GM15510 (cell line): ENCODE results near the gene NEDD8.

ENCODE experiments used
- POLR2A ChIP-seq: IDR thresholded peaks from 3 replicates; pipeline ENCODE4 v1.6.1; 2011; ENCODE audit warnings: borderline replicate concordance; ENCODE audit not compliant: insufficient read length; ENCODE audit errors: extremely low read depth

NEDD8 gene

DNA sequence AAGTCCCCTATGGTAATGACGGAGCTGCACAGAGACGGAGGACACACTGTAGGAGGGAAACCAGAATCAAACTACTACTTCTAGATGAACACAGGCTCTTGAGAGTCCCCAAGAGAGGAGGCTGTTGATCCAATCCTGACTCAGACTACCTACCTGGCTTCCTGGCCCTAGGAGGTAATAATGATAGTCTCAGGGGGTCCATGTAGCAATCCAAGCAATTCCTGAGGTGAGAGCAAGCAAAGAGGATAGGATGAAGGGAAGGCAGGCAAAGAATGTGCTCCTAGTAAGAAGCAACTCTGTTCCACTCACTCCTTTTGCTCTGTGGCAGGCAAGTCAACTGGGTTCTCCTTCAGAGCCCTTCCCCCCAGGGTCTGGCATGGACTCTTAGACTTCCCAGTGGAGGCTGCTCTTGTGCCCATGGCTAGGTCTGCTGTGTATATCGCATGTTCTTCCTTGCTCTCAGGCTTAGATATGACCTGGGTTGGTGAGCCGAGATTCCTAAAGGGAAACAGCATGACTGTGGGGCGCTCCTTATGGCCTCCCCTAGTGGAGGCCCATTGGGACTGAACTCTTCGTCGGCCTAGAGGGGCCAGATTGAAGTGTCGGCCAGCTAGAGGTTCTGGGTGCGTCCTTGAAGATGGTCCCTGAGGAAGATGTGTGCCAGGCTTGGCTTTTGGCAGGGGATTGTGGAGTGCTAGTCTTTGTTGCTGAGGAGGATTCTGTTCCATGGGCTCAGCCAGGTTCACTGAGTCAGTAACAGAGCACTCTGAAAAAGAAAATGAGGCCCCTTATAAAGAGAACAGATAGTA, 8.1 kb upstream of the NEDD8 start:
- TF ChIP-seq POLR2A: no peak

GRCh38 chr14:24238527-24239037, 6.4 kb upstream of the NEDD8 start:
- no peak for TF ChIP-seq POLR2A

DNA sequence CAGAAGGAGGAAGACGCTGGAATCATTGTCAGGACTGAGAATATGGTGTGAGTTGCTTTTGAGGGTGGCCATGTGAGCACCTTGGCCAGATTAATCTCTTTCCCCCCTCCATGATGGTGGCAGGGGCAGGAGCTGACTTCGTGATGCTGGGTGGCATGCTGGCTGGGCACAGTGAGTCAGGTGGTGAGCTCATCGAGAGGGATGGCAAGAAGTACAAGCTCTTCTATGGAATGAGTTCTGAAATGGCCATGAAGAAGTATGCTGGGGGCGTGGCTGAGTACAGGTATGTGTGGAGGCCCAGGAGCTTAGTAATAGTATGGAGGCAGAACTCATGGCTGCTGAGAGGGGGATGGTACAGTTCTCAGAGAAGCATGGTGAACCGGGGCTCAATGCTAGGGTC, 6.0 kb upstream of the NEDD8 start:
- TF ChIP-seq POLR2A: no peak

- no peak for TF ChIP-seq POLR2A
These were observed 5.3 kb upstream of the NEDD8 start for GRCh38 chr14:24237463-24237955.

DNA sequence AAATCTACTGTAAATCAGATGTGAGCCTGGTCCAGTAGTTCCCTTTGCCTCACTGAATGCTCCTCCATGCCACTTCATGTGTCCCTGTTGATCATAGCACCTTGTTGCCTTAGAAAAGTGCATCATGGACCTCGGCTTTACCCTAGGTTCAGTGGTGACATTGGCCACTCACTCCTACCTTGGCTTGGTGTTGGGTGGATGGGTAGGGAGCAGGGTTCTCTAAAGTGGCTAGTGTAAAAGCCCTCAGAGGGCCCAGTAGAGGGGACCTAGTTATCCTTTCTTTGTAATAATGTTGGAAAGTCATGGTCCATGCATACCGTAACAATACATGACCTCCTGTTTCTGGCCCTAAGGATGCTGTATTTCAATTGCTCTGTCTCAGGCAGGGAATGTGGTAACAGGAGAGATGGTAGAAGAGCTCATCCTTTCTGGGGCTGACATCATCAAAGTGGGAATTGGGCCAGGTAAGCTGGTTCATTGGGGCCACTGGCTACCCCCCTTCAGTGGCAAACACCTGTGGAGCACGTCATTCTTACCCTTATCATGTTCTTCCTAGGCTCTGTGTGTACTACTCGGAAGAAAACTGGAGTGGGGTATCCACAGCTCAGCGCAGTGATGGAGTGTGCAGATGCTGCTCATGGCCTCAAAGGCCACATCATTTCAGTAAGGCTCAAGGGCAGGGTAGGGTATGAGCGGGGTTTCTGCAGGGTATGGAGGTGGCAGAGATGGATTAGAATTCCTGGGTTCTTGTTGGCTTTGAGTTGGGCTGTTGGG, 4.7 kb upstream of the NEDD8 start:
- no peak for TF ChIP-seq POLR2A

DNA sequence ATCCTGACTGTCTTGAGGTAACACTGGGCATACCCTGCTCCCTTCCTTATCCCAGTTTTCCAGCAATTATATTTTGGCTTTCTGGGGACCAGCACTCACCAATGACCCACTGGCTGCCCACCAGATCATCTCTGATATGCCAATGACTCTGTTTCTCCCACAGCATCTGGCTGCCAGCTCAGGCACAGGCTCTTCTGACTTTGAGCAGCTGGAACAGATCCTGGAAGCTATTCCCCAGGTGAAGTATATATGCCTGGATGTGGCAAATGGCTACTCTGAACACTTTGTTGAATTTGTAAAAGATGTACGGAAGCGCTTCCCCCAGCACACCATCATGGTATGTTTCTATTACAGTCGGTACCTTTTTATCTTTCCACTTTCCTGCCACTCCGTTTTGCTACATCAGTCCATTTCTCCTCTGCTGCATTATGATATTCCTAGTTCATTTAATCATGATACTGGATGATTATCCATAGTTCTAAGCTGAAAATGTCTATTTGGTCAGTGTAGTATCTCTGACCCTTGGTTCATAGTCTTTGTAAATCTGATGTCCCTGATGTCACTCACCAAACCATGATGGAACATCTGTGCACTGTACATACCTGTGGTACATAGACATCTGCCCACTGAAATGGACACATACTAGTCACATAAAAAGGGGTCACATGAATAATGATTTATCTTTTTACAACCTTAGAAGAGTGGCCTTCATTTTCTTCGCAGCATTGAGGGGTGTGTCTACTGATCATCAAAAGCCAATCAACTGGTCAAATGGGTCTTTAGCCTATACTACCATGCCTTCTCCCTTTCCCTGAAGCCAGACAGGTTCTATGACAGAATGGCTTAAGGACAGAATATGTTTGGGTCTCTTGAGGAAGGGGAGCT, 3.9 kb upstream of the NEDD8 start:
- no peak for TF ChIP-seq POLR2A

- no peak for TF ChIP-seq POLR2A
These were observed 2.2 kb upstream of the NEDD8 start for GRCh38 chr14:24234095-24235005.

- TF ChIP-seq POLR2A: no peak
These were observed 1.3 kb upstream of the NEDD8 start for GRCh38 chr14:24233538-24233866.

DNA sequence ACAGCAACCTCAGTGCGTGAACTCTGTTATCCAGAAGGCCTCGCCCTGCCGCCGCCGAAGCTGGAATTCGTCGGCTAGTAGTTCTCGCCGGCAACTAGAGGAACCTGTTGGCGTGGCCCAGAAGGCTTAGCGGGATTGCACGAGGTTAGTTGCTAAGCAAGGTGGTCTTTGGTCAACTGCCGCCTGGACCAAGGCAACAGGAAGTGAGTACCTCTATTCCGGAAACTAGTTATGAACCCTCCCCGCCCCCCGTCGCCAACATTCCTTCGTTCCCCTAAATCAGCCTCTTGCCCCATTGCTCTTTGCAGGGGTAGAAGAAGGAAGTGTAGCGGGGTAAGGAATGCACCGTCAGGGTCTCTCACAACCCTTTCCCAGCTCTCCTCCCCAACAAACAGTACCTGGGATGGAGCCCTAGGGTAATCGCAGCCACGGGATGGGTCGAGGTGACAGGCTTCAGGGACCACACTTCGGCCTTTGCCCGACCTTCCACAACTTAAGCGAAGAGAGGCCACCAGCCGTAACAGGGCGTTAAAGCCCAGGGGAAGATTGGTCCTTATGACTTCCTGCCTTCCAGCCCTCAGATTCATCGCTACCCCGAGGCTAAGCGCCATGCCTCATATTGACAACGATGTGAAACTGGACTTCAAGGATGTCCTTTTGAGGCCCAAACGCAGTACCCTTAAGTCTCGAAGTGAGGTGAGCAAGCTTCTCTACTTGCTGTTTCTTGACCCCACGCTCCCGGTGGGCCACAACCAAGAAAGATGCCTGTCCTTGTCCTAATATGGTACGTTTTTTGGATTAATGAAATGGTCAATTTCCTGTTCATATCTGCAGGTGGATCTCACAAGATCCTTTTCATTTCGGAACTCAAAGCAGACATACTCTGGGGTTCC, 724 bp upstream of the NEDD8 start, which contains the start of gene GMPR2:
TSS of gene GMPR2 (plus strand) at position 285 of the 893 bp plus-strand sequence. CDS start at position 610, 325 bp downstream.
- peak; percentile 38 for TF ChIP-seq POLR2A

DNA sequence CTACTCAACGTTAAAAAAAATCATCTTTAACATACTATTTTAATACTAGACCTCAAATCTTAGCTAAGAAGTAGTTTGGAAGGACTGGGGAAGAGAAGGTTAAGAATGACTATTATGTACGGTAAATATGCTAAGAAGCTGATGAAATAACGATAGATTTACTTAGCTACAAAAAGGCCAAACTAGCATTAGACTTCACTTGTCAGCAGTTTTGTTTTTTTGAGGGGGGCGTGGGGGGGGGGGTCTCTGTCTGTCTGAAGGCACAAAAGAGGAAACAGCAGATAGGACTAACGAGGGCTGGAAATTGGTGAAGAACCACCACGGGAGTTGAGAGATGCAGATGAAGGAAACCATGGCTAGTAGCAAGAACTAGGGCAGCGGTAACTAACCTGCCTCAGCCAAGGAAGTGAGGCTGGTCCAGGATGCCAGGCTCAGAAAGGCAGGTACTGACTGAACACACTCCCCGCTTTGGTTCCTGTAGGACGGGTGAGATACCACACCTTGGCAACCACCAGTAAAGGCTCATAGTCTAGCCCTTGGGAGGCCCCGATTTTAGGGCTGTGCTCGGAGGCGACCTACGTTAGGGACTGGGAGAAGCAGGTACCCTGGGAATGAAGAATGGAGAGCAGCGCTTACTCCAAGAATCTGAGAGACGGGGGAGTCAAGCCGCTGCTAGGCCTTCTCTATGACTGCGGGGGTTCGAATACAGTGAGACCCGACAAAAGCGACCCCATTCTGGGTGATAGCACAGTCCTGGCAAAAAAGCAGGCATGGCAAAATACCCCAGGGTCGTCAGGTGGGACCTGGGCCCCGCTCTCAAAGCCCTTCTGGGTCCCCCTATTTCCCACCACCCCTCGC, 675 bp downstream of the NEDD8 start:
- TF ChIP-seq POLR2A: no peak

GRCh38 chr14:24228902-24229301, 3.3 kb downstream of the NEDD8 start:
- TF ChIP-seq POLR2A: no peak

DNA sequence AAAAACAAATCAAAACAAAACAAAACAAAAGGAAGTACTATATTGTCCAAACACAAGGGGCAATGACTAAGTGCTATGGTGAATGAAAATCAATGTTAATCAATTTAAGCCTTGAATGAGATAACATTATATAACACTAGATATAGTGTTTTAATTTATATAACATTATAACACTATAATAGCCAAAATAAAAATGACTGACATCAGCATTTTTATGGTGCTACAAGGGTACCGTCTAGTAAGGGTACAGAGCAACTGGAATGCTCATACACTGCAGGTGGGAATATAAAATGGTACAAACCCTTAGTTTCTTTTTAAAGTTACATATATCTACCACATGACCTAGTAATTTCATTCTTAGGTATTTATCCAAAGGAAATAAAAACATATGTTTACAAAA, 5.7 kb downstream of the NEDD8 start:
- no peak for TF ChIP-seq POLR2A
